Neural progenitor cell (in vitro differentiated cells): ENCODE results near the gene MRAP2. TPM values are rescaled to one million over a fixed set of nuclear protein-coding genes. Genes with fewer than 3 reads are reported as not detected.

Experiments used
- DNase-seq: peaks from one replicate; pipeline ENCODE4 v3.0.0-alpha.2; 2016; ENCODE audit warnings: low spot score
- H2AFZ ChIP-seq: fragments of 200-600 bp; sonication (generic); replicated peaks from 2 replicates; pipeline ENCODE4 v1.6.1; 2016; ENCODE audit warnings: antibody characterized with exemption
- H3F3A ChIP-seq: fragments of 200-600 bp; sonication (generic); 2 replicates; pipeline ENCODE4 v1.6.1; 2016; ENCODE audit warnings: antibody characterized with exemption, low read depth
- H3K27ac ChIP-seq: fragments of 200-600 bp; sonication (generic); 2 replicates; pipeline ENCODE4 v1.5.1; 2016; ENCODE audit warnings: mild to moderate bottlenecking
- H3K27me3 ChIP-seq: fragments of 200-600 bp; sonication (generic); 2 replicates; pipeline ENCODE4 v1.6.1; 2016; ENCODE audit warnings: mild to moderate bottlenecking, moderate library complexity
- H3K36me3 ChIP-seq: fragments of 200-600 bp; sonication (generic); 2 replicates; pipeline ENCODE4 v1.5.1; 2016
- H3K4me1 ChIP-seq: fragments of 200-600 bp; sonication (generic); 2 replicates; pipeline ENCODE4 v1.6.1; 2016; ENCODE audit warnings: mixed run types
- H3K4me2 ChIP-seq: fragments of 200-600 bp; sonication (generic); 2 replicates; pipeline ENCODE4 v1.6.1; 2016
- H3K4me3 ChIP-seq: fragments of 200-600 bp; sonication (generic); 2 replicates; pipeline ENCODE4 v1.5.1; 2016
- H3K79me2 ChIP-seq: fragments of 200-600 bp; sonication (generic); 2 replicates; pipeline ENCODE4 v1.6.1; 2016; ENCODE audit warnings: low read depth
- H3K9ac ChIP-seq: fragments of 200-600 bp; sonication (generic); 2 replicates; pipeline ENCODE4 v1.6.1; 2016
- H3K9me3 ChIP-seq: fragments of 200-600 bp; sonication (generic); 2 replicates; pipeline ENCODE4 v1.5.1; 2016; ENCODE audit warnings: low read depth
- H4K20me1 ChIP-seq: fragments of 200-600 bp; sonication (generic); 2 replicates; pipeline ENCODE4 v1.6.1; 2016; ENCODE audit warnings: low read depth
- H3K27ac Mint-ChIP-seq: 3 replicates; pipeline ENCODE4 v1.8.0; 2021; ENCODE audit warnings: mixed read lengths
- H3K27me3 Mint-ChIP-seq: 2 replicates; pipeline ENCODE4 v1.8.0; 2022; ENCODE audit warnings: low read depth, mild to moderate bottlenecking, inconsistent platforms, moderate library complexity, mixed read lengths; ENCODE audit not compliant: insufficient read depth
- H3K36me3 Mint-ChIP-seq: 3 replicates; pipeline ENCODE4 v1.8.0; 2021; ENCODE audit warnings: mixed read lengths
- H3K4me1 Mint-ChIP-seq: 3 replicates; pipeline ENCODE4 v1.8.0; 2021; ENCODE audit warnings: mixed read lengths
- H3K4me3 Mint-ChIP-seq: 3 replicates; pipeline ENCODE4 v1.8.0; 2021; ENCODE audit warnings: mild to moderate bottlenecking, moderate library complexity, mixed read lengths
- H3K9me3 Mint-ChIP-seq: 3 replicates; pipeline ENCODE4 v1.8.0; 2020; ENCODE audit warnings: mixed read lengths
- CTCF ChIP-seq: fragments of 200-600 bp; sonication (generic); IDR thresholded peaks from 2 replicates; pipeline ENCODE4 v1.5.1; 2017; ENCODE audit warnings: antibody characterized with exemption, mild to moderate bottlenecking
- EZH2 ChIP-seq: fragments of 200-600 bp; sonication (generic); IDR thresholded peaks from 2 replicates; pipeline ENCODE4 v1.6.1; 2017; ENCODE audit warnings: antibody characterized with exemption, mild to moderate bottlenecking, moderate library complexity
- EZH2phosphoT487 ChIP-seq: fragments of 200-600 bp; sonication (generic); IDR thresholded peaks from 2 replicates; pipeline ENCODE4 v1.6.1; 2017; ENCODE audit warnings: antibody characterized with exemption
- total RNA-seq: library from RNA; depleted of rRNA; stranded (reverse); fragments of >200 nt; gene quantifications from 2 replicates; pipeline ENCODE4 v1.2.3, GENCODE V29; 2015; ENCODE audit warnings: low replicate concordance

Gene MRAP2
- total RNA-seq, 1 donor from 2014 or later, result 0.75 TPM

GRCh38 chr6:84089552-84089951, 56.0 kb downstream of the MRAP2 start:
- no peaks in the 10 kb centered on the region for H3K9me3 Mint-ChIP-seq
- no peak for DNase-seq
- H3K27ac Mint-ChIP-seq, result no peak overlapping the region
- Histone ChIP-seq H2AFZ (no peak overlapping the region), H3K9ac (no peak overlapping the region), H3K4me3 (no peak overlapping the region), H3K27ac (no peak overlapping the region), H3K4me1 (no peaks in the 10 kb centered on the region), H3K4me2 (no peak overlapping the region), H3K9me3 (no peaks in the 10 kb centered on the region), H3K79me2 (no peaks in the 10 kb centered on the region), H4K20me1 (no peaks in the 10 kb centered on the region), H3F3A (no peaks in the 10 kb centered on the region), H3K27me3 (no peaks in the 10 kb centered on the region), H3K36me3 (no peaks in the 10 kb centered on the region)
- peaks cover 4% of the 10 kb centered on the region for H3K27me3 Mint-ChIP-seq
- no peak for TF ChIP-seq EZH2phosphoT487
- TF ChIP-seq EZH2, result no peak
- TF ChIP-seq CTCF, result no peak
- H3K36me3 Mint-ChIP-seq, result no peaks in the 10 kb centered on the region
- no peak overlapping the region for H3K4me3 Mint-ChIP-seq
- H3K4me1 Mint-ChIP-seq, result peaks cover 4% of the 10 kb centered on the region

- H2AFZ ChIP-seq, result no peak overlapping the region
- H3K9me3 ChIP-seq, result no peaks in the 10 kb centered on the region
- H3K4me2 ChIP-seq, result no peak overlapping the region
- no peaks in the 10 kb centered on the region for H3K4me1 ChIP-seq
- TF ChIP-seq EZH2phosphoT487, result no peak
- TF ChIP-seq CTCF, result no peak
- no peak for TF ChIP-seq EZH2
- no peaks in the 10 kb centered on the region for H3K9me3 Mint-ChIP-seq
- no peaks in the 10 kb centered on the region for H3K27me3 ChIP-seq
- no peaks in the 10 kb centered on the region for H3K79me2 ChIP-seq
- H3F3A ChIP-seq, result no peaks in the 10 kb centered on the region
- H4K20me1 ChIP-seq, result no peaks in the 10 kb centered on the region
- no peaks in the 10 kb centered on the region for H3K36me3 Mint-ChIP-seq
- H3K4me1 Mint-ChIP-seq, result no peaks in the 10 kb centered on the region
- H3K27ac Mint-ChIP-seq, result no peak overlapping the region
- H3K36me3 ChIP-seq, result no peaks in the 10 kb centered on the region
- H3K4me3 ChIP-seq, result no peak overlapping the region
- no peak overlapping the region for H3K9ac ChIP-seq
- H3K27me3 Mint-ChIP-seq, result peaks cover 4% of the 10 kb centered on the region
- H3K4me3 Mint-ChIP-seq, result no peak overlapping the region
- no peak for DNase-seq
- no peak overlapping the region for H3K27ac ChIP-seq
Measured at GRCh38 chr6:84093441-84094435, 60.2 kb downstream of the MRAP2 start.

- no peaks in the 10 kb centered on the region for H3K79me2 ChIP-seq
- no peaks in the 10 kb centered on the region for H3K9me3 ChIP-seq
- no peak overlapping the region for H3K4me3 Mint-ChIP-seq
- peaks cover 2% of the 10 kb centered on the region for H3K27me3 Mint-ChIP-seq
- TF ChIP-seq EZH2phosphoT487 (no peak), CTCF (no peak), EZH2 (no peak)
- no peak overlapping the region for H2AFZ ChIP-seq
- no peaks in the 10 kb centered on the region for H3K9me3 Mint-ChIP-seq
- H3K27me3 ChIP-seq, result no peaks in the 10 kb centered on the region
- H4K20me1 ChIP-seq, result no peaks in the 10 kb centered on the region
- H3F3A ChIP-seq, result no peaks in the 10 kb centered on the region
- DNase-seq, result no peak
- H3K36me3 Mint-ChIP-seq, result no peaks in the 10 kb centered on the region
- H3K27ac Mint-ChIP-seq, result no peak overlapping the region
- no peak overlapping the region for H3K4me3 ChIP-seq
- no peaks in the 10 kb centered on the region for H3K36me3 ChIP-seq
- H3K9ac ChIP-seq, result no peak overlapping the region
- H3K4me1 Mint-ChIP-seq, result no peaks in the 10 kb centered on the region
- H3K4me2 ChIP-seq, result no peak overlapping the region
- no peaks in the 10 kb centered on the region for H3K4me1 ChIP-seq
- no peak overlapping the region for H3K27ac ChIP-seq
Measured at GRCh38 chr6:84095156-84095555, 61.6 kb downstream of the MRAP2 start.
